ENCODE data around the gene CCNT1.
"Not testable (repeated sequence)": the region's sequence is repeated elsewhere in the genome, so short reads cannot be mapped to it uniquely, and the experiment has no call there.

Gene CCNT1

DNA sequence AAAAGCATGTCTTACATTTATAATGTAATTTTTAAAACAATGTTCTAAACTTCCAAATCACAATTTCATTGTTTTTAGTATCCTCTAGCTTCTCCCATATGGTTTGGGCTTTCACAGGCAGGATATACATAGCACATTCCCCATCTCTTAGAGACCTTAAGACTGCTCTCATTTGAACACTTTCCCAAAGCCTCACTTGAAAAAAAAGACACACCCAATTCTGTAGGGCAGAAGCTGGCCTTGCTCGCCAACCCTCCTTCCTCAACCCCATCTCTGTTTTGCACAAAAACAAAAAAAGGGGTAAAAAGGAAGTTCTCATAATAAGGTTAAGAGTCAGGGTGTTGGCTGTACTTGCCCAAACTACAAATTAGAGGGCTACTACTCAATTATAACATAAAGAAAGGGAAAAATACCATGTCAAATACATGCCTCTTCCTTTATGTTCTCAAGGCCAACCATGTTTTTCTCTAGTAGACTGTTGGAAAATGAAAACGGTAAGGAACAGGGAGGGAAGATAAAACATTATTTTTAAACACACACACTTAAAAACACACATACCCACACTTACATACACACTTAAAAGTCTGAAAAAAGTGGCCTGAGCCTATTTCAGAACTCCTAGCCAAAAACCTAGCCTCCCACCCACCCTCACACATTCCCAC, 24.6 kb downstream of the CCNT1 start:
- DNase-seq (ENCODE audit: low spot score), result no peak

DNA sequence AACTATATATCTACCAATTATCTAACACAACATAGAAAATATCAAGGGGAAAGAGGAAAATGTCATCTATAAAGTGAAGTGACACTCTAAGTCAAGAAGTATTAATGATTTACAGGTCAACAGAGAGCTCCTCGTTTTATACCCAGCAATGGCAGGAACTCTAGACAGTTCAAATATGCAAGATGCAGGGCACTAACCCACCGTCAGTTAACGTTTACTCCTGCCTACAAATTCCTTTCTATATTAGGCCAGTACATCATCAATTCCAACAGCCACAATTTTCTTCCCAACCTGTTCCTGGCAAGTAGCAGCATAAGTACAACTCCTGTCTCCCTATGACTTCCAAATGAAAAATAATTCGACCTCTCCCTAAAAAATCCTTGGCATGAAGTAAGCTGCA, 25.5 kb downstream of the CCNT1 start:
- DNase-seq (ENCODE audit: low spot score), result no peak

DNA sequence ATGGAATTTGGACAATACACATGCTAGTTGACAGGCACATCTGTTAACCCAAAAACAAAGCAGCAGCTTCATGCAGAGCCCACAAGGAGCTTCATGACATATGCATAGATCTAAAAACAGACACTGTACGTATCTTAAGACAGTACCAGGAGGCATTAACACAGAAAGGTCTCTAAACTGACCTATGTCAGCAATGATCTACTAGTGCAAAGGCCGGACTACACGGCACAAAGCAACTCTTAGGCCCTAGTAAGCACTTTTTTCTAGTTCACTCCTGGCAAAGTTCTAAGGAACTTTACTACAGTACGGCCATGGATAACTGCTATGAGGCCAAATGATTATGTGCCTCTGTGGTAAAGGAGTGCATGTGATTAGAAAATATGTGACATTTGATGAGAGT, 26.1 kb downstream of the CCNT1 start:
- no peak for DNase-seq (ENCODE audit: low spot score)

DNA sequence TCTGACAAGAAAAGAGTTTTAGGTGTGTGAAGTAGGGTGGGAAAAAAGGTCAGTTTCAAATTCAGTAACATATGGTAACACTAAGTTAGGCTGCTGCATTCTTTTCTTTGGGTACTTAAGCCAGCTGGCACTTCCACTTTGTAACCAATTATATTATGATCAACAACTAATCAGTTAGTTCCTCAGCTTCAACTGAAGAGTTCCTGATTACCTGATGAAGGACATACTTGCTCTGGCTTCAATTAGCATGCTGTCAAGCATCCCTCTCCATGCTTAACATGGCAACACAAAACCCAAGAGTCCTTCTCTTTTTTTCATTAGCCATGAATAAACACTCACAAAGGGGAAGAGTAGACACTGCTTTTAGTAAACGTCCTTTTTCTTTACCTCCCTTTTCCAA, 27.7 kb downstream of the CCNT1 start:
- no peak for DNase-seq (ENCODE audit: low spot score)

DNA sequence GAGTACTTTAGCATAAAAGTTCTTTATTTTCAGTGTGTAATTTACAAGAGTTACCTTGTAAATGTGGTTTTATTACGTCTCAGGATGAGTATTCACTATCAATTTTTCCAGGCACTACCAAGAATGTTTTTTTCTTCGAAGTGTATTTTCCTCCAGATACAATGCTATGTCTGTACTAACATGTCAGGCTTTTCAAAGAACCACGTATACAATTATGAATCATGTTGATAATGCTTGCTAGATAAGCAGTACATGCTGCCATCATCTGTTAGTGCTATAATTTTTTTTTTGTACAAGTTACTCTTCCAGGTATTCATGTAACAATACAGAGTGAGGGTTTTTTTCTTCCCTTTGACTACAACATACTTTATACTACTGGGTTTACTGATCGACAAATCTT, 28.9 kb downstream of the CCNT1 start:
- no peak for DNase-seq (ENCODE audit: low spot score)

DNA sequence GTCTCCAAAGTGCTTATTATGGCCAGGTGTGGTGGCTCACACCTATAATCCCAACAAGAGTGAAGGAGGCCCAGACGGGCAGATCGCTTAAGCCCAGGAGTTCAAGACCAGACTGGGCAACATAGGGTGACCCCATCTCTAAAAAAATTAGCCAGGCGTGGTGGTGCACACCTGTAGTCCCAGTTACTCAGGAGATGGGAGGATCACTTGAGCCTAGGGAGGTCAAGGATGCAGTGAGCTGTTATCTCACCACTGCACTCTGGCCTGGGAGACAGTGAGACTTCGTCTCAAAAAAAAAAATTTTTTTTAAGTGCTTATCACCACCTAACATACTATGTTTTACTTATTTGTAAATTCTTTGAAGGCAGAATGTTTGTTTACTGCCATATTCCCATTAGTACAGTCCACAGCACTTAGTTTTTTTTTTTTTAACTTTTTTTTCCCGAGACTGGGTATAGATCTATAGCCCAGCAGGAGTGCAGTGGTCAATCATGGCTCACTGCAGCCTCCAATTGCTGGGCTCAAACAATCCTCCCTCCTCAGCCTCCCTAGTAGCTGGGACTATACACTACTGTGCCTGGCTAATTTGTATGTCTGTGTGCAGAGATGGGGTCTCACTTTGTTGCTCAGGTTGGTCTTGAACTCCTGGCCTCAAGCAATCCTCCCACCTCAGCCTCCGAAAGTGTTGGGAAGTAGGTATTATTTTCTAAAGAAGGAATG, 29.7 kb downstream of the CCNT1 start:
- DNase-seq (ENCODE audit: low spot score), result no peak

DNA sequence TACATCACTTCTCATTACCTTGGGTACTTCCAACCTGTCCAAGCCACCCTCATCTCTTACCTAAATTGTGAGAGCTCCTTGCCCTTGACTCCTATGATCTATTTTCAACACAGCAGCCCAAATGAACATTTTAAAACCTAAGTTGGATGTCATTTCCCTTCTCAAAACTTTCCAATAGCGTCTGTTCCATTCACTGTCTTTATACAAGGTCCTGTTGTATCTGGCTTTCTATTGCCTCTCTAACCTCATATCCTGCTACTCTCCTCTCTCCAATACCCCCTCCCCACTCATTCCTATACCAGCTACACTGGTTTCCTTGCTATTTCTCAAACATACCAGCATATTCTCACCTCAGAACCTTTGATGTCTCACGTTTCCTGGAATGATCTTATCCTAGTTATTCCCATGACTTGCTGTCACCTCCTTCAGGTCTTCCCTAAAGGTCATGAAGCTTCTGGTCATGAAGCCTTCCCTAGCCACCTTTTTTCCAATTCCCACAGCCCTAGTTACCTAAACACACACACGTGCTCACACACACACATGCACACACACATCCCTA, 30.4 kb downstream of the CCNT1 start:
- DNase-seq (ENCODE audit: low spot score), result no peak

DNA sequence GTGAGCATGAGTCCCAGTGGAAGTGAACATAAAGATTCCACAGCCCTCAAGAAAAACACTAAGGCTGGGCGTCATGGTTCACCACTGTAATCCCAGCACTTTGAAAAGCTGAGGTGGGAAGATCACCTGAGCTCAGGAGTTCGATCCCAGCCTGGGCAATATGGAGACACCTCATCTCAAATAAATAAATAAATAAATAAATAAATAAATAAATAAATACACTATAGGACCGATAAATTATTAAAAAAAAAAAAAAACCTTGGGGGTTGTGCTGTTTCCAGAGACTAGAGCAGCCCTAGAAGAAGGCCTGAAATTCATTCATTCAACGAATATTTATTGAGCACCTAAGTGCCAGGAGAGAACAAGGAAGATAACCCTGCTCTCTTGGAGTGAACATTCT, 33.0 kb downstream of the CCNT1 start:
- DNase-seq (ENCODE audit: low spot score), result no peak

DNA sequence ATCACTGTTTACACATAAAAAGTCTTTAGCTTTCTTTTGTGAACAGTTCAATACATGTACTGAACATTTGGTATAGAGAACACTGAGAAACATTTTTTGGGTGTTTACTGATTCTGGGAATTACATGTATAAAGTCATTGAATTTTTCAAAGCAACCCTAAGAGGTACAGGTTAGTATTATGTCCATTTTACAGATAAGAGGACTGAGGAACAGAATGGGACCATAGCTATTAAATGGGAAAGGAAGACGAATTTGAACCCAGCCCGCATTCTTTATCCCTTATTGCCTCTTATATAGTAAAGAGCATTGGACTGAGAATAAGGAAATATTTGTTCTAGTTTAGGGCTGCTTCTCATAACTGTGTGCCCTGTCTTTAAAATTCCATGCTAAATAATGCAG, 33.6 kb downstream of the CCNT1 start:
- no peak for DNase-seq (ENCODE audit: low spot score)

DNA sequence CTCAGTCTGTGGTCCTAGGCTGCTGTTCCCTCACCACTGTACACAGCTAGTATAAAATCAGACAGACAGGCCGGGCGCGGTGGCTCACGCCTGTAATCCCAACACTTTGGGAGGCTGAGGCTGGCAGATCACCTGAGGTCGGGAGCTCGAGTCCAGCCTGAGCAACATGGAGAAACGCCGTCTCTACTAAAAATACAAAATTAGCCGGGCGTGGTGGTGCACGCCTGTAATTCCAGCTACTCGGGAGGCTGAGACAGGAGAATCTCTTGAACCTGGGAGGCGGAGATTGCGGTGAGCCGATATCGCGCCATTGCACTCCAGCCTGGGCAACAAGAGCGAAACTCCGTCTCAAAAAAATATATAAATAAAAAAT, 34.0 kb downstream of the CCNT1 start:
- not testable (repeated sequence) for DNase-seq (ENCODE audit: low spot score)

DNA sequence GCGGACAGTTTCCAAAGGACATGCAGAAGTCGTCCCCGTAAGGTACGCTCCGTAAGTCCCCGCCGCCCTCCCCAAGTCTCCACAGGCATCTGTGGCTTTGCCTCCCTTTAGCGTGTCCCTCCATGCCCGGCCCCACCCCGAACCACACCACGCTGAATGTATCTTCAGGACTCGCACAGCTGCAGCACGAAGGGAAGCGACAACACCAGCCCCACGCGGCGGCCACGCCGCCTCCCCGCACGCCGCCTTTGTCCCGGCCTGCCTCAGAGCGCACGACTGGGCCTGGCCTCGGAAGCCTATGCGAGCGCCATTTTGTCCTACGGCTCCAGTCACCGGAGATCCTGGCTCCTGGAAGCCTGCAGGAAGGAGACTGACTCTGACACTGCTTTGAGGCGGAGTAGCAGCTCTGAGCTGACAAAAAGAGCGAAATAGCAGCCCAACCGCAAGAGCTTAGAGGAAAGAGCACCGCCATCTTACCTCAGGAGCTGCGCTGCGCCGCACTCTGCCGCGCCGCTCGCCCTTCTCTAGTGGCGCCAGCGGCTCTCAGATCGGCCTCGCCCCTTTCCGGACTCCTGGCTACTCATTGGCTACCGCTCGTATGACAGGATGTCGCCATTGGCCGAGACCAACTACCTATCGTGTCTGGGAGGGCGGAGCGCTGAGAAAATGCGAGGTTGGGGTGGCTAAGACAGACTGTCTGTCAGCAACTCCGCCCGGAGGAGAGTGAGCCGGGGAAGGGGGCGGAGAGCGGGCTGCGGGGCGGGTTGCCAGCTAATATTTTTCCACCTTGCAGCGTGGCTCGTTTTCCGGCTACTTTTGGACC, 34.6 kb downstream of the CCNT1 start, which contains the start of gene KANSL2:
KANSL2 (minus strand) TSS at position 529 of the 823 bp plus-strand sequence. CDS start 606 bp downstream, outside the sequence.
- peak; percentile 98 for DNase-seq (ENCODE audit: low spot score)

DNA sequence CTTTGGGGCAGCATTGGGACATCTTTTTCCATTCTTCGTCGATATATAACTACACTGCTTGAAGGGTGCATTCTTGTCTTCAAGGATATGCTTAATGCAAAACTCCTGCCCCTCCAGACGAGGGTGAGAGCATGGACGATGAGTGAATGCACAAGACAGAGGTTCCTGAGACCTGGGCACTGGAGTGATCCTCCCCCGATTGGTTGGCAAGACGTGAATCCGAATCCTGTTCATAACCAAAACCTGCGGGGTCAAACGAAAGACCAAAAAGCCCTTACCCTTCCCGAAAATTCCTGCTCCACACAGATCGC, 35.2 kb downstream of the CCNT1 start:
- peak; percentile 22 for DNase-seq (ENCODE audit: low spot score)

DNA sequence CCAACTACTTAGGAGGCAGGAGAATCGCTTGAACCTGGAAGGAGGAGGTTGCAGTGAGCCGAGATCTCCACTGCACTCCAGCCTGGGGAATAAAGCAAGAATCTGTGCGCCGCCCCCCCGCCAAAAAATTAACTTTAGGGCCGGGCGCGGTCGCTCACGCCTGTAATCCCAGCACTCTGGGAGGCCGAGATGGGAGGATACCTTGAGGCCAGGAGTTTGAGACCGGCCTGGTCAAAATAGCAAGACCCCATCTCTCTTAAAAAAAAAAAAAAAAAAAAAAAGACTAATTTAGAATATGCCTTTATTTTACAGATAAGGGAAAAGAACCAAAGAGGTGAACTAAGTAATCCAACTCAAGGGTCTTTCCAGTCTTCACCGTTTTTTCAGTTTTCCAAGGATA, 35.6 kb downstream of the CCNT1 start:
- no peak for DNase-seq (ENCODE audit: low spot score)

DNA sequence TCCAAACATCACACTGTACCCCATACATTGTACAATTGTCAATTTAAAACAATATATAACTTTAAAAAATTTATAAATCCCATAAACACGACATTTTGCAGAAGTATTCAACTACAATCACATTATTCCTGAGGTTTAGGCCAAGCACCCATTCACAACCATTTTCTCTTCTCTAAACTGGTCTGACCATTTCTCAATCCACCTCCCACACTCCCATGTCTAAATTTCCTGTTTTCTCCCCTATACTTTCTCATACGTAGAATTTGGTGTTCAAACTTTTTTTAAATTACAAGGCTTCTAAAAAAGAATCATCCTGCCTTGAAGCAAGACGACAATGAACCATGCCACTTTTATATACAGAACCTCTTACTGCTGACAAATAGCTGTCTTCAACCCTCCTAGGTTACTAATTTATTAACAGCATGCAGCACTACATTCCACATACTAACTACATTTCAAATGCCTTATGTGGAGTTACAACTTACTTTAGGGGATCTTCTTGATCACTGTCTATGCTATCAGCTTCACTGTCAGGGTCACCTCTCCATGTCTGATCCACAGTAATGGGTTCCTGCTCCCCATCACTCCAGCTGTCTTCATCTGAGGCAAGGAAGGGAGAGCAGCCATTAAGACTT, 37.8 kb downstream of the CCNT1 start:
- no peak for DNase-seq (ENCODE audit: low spot score)

DNA sequence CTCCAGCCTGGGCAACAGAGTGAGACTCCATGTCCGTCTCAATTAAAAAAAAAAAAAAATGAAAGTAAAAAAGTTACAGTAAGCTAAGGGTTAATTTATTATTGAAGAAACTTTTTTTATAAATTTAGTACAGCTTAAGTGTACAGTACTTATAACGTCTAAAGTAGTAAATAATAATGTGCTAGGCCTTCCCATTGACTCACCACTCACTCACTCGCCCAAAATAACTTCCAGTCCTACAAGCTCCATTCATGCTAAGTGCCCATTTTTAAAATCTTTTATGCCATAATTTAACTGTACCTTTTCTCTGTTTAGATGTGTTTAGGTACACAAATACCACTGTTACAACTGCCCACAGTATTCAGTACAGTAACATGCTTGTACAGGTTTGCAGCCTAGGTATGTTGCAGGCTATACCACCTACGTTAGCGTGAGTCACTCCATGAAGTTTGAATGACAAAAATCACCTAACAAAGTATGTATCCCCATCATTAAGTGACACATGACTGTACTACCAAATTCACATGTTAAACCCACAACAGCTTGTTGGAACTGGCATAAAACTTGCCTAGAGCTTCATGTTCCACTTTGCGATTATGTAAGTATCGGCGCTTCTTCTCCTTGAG, 45.2 kb downstream of the CCNT1 start:
- DNase-seq (ENCODE audit: low spot score), result peak; percentile 24

DNA sequence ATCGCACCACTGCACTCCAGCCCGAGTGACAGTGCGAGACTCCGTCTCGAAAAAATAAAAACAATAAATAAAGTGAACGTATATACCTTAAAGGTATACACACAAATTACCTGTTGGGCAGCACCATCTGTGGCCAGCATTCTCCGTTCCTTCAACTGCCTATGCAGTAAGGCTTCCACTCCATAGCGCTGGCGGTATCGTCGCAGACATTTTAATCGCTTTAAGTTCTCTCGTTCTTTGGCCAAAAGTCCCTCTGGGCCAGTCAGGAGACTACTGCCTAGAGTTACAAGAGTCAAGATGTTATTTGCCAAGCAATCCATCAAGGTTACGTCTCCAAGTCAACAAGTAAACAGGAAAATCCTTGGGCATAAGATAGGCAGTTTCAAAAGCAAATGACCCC, 47.5 kb downstream of the CCNT1 start:
- DNase-seq (ENCODE audit: low spot score), result no peak

DNA sequence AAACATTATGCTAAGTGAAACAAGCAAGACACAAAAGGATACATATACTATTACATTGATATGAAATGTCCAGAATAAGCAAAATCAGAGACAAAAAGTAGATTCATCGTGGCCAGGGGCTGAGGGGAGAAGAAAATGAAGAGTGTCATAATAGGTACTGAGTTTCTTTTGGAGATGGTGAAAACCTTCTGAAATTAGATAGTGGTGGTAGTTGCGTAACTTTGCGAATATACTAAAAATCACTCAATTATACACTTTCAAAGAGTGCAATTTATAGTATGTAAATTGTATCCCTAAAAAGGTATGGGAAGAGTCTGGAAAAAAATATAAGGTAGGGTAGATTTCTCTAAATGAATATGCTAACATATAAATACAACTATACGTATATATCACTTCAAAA, 56.6 kb downstream of the CCNT1 start:
- no peak for DNase-seq (ENCODE audit: low spot score)

DNA sequence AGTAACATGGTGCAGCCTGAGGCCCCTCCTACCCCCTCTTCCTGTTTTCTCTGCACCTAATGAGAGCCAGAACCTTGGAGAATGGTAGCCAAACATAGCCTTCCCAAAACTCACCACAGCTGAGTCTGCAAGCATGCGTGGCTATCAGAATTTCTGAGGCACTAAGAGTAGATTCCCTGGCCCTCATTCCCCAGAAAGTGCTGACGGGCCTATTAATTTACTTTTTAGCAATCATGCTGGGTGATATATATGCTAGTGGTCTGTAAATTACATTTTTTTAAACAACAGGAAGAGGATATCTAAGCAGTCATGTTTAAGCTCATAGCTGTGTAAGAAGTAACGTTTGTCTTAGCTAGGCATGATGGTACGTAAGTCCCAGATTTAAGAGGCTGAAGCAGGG, 64.8 kb downstream of the CCNT1 start:
- no peak for DNase-seq (ENCODE audit: low spot score)

DNA sequence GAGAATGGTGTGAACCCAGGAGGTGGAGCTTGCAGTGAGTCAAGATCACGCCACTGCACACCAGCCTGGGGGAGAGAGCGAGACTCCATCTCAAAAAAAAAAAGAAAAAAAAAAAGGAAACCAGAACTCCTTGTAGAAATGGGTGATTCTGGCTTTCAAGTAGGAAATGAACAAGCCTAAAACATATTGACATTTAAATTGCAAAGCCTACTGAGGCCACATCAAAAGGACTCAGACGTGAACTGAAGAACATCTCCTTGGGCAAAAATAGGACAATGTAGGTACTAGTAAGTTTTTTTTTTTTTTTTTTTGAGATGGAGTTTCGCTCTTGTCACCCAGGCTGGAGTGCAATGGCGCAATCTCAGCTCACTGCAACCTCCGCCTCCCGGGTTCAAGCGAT, 71.2 kb downstream of the CCNT1 start:
- DNase-seq (ENCODE audit: low spot score), result not testable (repeated sequence)

DNA sequence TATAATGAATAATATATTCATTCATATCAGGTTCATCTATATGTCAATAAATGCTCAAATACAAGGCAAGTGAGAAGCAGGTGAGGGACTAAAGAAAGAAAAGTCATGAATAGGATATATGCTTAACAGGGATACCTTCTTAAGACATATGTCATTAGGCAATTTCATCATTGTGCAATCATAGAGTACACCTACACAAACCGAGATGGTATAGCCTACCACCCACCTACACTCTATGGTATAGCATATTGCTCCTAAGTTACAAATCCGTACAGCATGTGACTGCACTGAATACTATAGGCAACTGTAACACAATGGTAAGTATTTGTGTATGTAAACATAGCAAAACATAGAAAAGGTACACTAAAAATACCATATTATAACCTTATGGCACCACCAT, 73.5 kb downstream of the CCNT1 start:
- DNase-seq (ENCODE audit: low spot score), result no peak

DNA sequence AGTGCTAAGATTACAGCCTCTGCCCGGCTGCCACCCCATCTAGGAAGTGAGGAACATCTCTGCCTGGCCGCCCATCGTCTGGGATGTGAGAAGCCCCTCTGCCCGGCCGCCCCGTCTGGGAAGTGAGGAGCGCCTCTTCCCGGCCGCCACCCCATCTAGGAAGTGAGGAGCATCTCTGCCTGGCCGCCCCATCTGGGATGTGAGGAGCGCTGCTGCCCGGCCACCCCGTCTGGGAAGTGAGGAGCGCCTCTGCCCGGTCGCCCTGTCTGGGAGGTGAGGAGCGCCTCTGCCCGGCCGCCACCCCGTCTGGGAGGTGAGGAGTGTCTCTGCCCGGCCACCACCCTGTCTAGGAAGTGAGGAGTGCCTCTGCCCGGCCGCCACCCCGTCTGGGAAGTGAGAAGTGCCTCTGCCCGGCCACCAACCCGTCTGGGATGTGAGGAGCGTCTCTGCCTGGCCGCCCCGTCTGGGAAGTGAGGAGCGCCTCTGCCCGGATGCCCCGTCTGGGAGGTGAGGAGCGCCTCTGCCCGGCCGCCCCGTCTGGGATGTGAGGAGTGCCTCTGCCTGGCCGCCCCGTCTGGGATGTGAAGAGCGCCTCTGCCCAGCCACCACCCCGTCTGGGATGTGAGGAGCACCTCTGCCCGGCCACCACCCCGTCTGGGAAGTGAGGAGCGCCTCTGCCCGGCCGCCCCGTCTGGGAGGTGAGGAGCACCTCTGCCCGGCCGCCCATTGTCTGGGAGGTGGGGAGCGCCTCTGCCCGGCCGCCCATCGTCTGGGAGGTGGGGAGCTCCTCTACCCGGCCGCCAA, 74.6 kb downstream of the CCNT1 start:
- not testable (repeated sequence) for DNase-seq (ENCODE audit: low spot score)

All from kidney capillary endothelial cell (primary cell).